ENCODE results near the gene C3. TPM values are rescaled to one million over a fixed set of nuclear protein-coding genes. Genes with fewer than 3 reads are reported as not detected.

C3 gene
- total and polyA plus RNA-seq, 2 of the 13 experiments (the other 11 are each of a cell fraction or from before 2014, with no cell fraction given): 1,455 to 6,272 TPM

DNA sequence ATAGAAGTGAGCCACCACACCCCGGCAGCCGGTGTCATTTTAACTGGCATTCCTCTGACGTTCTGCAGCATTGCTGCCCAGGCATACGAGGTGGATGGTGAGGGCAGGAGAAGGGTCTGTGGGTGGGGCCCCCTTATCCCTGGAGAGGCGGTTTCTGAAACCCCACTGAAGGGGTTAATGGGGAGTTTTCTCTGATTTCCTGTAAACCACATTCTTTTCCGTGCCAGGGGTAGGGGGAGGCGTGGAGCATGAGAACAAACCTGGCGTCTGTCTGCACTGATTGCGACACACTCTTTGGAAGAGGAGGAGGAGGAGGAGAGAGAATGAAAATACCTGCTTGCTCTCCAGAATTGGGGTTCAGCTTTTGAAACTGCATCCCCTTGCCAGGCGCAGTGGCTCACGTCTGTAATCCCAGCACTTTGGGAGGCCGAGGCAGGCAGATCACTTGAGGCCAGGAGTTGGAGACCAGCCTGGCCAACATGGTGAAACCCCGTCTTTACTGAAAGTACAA lies 2.7 kb upstream of the C3 start (continued):
- TF ChIP-seq HBP1 (CRISPR knock-in tag; IDR thresholded peaks at IDR 0.05; ENCODE audit: low read depth) (no peak), CAMTA2 (CRISPR knock-in tag; IDR thresholded peaks at IDR 0.05; ENCODE audit: borderline replicate concordance) (no peak), U2AF2 (IDR thresholded peaks at IDR 0.05; ENCODE audit: low read depth, low read length) (no peak), ZNF333 (CRISPR knock-in tag; IDR thresholded peaks at IDR 0.05; ENCODE audit: borderline replicate concordance) (no peak), MEIS1 (CRISPR knock-in tag; IDR thresholded peaks at IDR 0.05; ENCODE audit: borderline replicate concordance) (no peak), HNF1A (IDR thresholded peaks at IDR 0.05; ENCODE audit: low read depth) (peak; percentile 73), HNF1A (CRISPR knock-in tag; IDR thresholded peaks at IDR 0.05; ENCODE audit: borderline replicate concordance) (peak; percentile 86; the same call in 1 of the 2 replicates), ERF (CRISPR knock-in tag; IDR thresholded peaks at IDR 0.05) (peak; percentile 94), TCF7L2 (IDR thresholded peaks at IDR 0.05; ENCODE audit: low read depth, low read length) (no peak), AHDC1 (CRISPR knock-in tag; IDR thresholded peaks at IDR 0.05; ENCODE audit: borderline replicate concordance) (peak; percentile 58; the same call in 1 of the 2 replicates), ZNF276 (CRISPR knock-in tag; IDR thresholded peaks at IDR 0.05; ENCODE audit: low read depth) (no peak)
- TF ChIP-seq, protein P1, sequence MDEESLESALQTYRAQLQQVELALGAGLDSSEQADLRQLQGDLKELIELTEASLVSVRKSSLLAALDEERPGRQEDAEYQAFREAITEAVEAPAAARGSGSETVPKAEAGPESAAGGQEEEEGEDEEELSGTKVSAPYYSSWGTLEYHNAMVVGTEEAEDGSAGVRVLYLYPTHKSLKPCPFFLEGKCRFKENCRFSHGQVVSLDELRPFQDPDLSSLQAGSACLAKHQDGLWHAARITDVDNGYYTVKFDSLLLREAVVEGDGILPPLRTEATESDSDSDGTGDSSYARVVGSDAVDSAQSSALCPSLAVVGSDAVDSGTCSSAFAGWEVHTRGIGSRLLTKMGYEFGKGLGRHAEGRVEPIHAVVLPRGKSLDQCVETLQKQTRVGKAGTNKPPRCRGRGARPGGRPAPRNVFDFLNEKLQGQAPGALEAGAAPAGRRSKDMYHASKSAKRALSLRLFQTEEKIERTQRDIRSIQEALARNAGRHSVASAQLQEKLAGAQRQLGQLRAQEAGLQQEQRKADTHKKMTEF (CRISPR knock-in tag; IDR thresholded peaks at IDR 0.05): peak; percentile 92
- TF ChIP-seq, protein P2, sequence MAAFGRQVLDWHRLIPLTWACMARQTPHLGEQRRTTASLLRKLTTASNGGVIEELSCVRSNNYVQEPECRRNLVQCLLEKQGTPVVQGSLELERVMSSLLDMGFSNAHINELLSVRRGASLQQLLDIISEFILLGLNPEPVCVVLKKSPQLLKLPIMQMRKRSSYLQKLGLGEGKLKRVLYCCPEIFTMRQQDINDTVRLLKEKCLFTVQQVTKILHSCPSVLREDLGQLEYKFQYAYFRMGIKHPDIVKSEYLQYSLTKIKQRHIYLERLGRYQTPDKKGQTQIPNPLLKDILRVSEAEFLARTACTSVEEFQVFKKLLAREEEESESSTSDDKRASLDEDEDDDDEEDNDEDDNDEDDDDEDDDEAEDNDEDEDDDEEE (CRISPR knock-in tag; IDR thresholded peaks at IDR 0.05): 0 out of 2 replicates have a peak, but pooled peaks have one; percentile 50
